Testis (tissue), 2 donors: ENCODE measurements around the gene TMEM150B.

Experiments used
- CTCF ChIP-seq, 3 experiments: fragments of 450-650 bp in 2 of 3; fragments of 200-600 bp in 1 of 3; sonication (generic) in 1 of 3; IDR thresholded peaks; one replicate each; pipeline ENCODE4 v1.5.1; 2016 to 2019; ENCODE audit warnings: antibody characterized with exemption in 3 of 3, mild to moderate bottlenecking in 2 of 3, moderate library complexity in 1 of 3
- POLR2A ChIP-seq: fragments of 450-650 bp; IDR thresholded peaks from one replicate; pipeline ENCODE4 v1.6.1; 2017; ENCODE audit warnings: antibody characterized with exemption, mild to moderate bottlenecking, moderate library complexity

DNA sequence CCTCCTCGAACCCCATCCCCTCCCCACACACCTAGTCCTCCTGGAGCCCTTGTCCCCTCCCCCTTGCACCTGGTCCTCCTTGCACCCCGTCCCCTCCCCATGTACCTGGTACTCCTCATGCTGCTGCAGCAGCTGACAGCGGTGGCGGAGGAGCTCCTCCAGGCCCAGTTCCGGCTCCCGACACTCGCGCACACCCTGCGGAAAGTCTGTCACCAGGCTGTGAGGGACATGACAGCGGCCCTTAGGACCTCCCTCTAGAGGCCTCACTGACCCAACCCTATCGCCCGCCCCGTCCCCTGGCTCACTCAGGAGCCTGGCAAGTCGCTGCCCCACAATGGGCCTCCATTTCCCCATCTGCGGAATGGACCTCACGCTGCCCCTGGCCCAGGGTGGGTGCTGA, 60.0 kb downstream of the TMEM150B start:
- TF ChIP-seq POLR2A (no peak), CTCF (IDR thresholded peaks at IDR 0.05) (no peak)
